Neural progenitor cell (in vitro differentiated cells): ENCODE data around the gene JMJD7.

Experiments used
- CTCF ChIP-seq: fragments of 200-600 bp; sonication (generic); IDR thresholded peaks from 2 replicates; pipeline ENCODE4 v1.5.1; 2017; ENCODE audit warnings: antibody characterized with exemption, mild to moderate bottlenecking
- EZH2 ChIP-seq: fragments of 200-600 bp; sonication (generic); IDR thresholded peaks from 2 replicates; pipeline ENCODE4 v1.6.1; 2017; ENCODE audit warnings: antibody characterized with exemption, mild to moderate bottlenecking, moderate library complexity

GRCh38 chr15:41854443-41854842 is 26.6 kb downstream of the JMJD7 start:
- TF ChIP-seq CTCF (no peak), EZH2 (no peak)
